Esophagus muscularis mucosa (tissue), 4 donors: ENCODE measurements around the gene MLLT3. TPM values are rescaled to one million over a fixed set of nuclear protein-coding genes. Genes with fewer than 3 reads are reported as not detected.

Experiments used
- DNase-seq: peaks from one replicate; pipeline ENCODE4 v3.0.0-alpha.2; 2017; ENCODE audit errors: extremely low spot score
- H3K27ac ChIP-seq, 4 donors: fragments of 200-600 bp; sonication (generic); replicated peaks in 1 of 4; 1 replicate in 3 of 4; 2 replicates in 1 of 4; pipeline ENCODE4 v1.5.1; 2016 to 2019; ENCODE audit warnings: mild to moderate bottlenecking in 1 of 4
- H3K27me3 ChIP-seq, 4 donors: fragments of 200-600 bp; sonication (generic); one replicate each; pipeline versions ENCODE4 v1.5.1 to v1.6.0; 2016 to 2019
- H3K36me3 ChIP-seq, 4 donors: fragments of 200-600 bp; sonication (generic); one replicate each; pipeline ENCODE4 v1.5.1; 2016 to 2019
- H3K4me1 ChIP-seq, 4 donors: fragments of 200-600 bp; sonication (generic); one replicate each; pipeline ENCODE4 v1.5.1; 2016 to 2019
- H3K4me3 ChIP-seq, 4 donors: fragments of 200-600 bp; sonication (generic); 1 replicate in 2 of 4; 2 replicates in 2 of 4; pipeline ENCODE4 v1.5.1; 2016 to 2019; ENCODE audit warnings: mild to moderate bottlenecking in 4 of 4, moderate library complexity in 1 of 4
- H3K9me3 ChIP-seq, 4 donors: fragments of 200-600 bp; sonication (generic); 1 replicate in 3 of 4; 2 replicates in 1 of 4; pipeline ENCODE4 v1.5.1; 2016 to 2019
- CTCF ChIP-seq, 3 experiments: fragments of 200-600 bp in 2 of 3; fragments of 450-650 bp in 1 of 3; sonication (generic) in 2 of 3; IDR thresholded peaks; one replicate each; pipeline ENCODE4 v1.5.1; 2017 to 2019; ENCODE audit warnings: antibody characterized with exemption in 3 of 3, mild to moderate bottlenecking in 2 of 3, moderate library complexity in 1 of 3
- EP300 ChIP-seq: sonication (generic); formaldehyde crosslinking; IDR thresholded peaks from one replicate; pipeline ENCODE4 v1.6.1; 2017; ENCODE audit warnings: antibody characterized with exemption
- POLR2A ChIP-seq: fragments of 450-650 bp; IDR thresholded peaks from one replicate; pipeline ENCODE4 v1.6.1; 2017; ENCODE audit warnings: antibody characterized with exemption, moderate library complexity, mild to moderate bottlenecking, low read depth
- POLR2AphosphoS5 ChIP-seq, 2 donors: sonication (generic); formaldehyde crosslinking; IDR thresholded peaks; one replicate each; pipeline ENCODE4 v1.6.1; 2017; ENCODE audit warnings: antibody characterized with exemption in 2 of 2
- whole genome bisulfite sequencing: methylation state at CpG from one replicate; pipeline ENCODE4 v1.1.5; 2018; 5-methylcytosine and 5-hydroxymethylcytosine counted together
- intact Hi-C: fragments of 100-400 bp; cut with DNase I; formaldehyde crosslinking; loops from one replicate; pipeline ENCODE4 v1.15.1; 2023
- total RNA-seq, 4 donors: library from RNA; depleted of rRNA; stranded (reverse); fragments of >200 nt; gene quantifications; one replicate each; pipeline versions ENCODE4 v1.1.0 to v1.2.1, GENCODE V29; 2016

MLLT3 gene
- total RNA-seq, 4 donors from 2014 or later: 14.1 to 30.7 (median 18.0) TPM

- peaks cover 0 to 2% (median 0%) of the 10 kb centered on the region in 4 donors for H3K4me1 ChIP-seq
- H3K27me3 ChIP-seq: no peaks in the 10 kb centered on the region
- no peak overlapping the region for H3K4me3 ChIP-seq
- no peaks in the 10 kb centered on the region for H3K9me3 ChIP-seq
- intact Hi-C loops: no loop called here
- no peak for DNase-seq
- TF ChIP-seq EP300 (no peak), POLR2AphosphoS5 (IDR thresholded peaks at IDR 0.05) (no peak), CTCF (IDR thresholded peaks at IDR 0.05) (no peak), POLR2A (no peak)
- H3K36me3 ChIP-seq: no peaks in the 10 kb centered on the region
- no peak overlapping the region for H3K27ac ChIP-seq
- WGBS: 95% methylated on average over 2 of the region's 2 CpGs
Observed at GRCh38 chr9:20403346-20403745, 219.0 kb downstream of the MLLT3 start.

DNA sequence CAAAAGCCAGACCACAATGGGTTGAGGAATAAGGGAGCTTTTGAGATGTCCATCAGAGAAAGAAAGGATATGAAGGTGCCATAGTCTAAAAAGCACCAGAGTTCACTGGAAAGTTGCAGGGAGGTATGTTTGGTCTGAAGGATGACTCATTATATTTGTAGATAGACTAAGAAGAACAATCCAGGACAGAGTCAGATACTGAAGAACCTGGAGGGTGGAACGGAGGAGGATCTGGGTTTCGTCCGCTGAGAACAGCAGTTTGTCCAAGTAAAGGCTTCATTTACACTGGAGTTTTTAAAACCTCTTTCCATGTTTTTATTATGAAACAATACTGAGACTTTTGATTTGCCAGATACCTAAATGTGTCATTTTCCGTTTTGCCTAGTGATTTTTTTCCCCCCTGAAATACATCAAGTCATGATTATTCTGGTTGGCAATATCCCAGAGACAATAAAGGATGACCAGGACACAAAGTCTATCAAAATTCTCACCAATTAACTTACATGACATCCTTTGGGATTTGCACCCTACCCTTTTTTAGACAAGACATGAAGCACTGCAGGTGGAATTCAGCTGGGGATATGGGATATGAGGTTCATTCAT lies 219.9 kb downstream of the MLLT3 start:
- Histone ChIP-seq H3K4me3 (no peak overlapping the region), H3K4me1 (no peaks in the 10 kb centered on the region), H3K27me3 (no peaks in the 10 kb centered on the region), H3K27ac (no peak overlapping the region), H3K36me3 (no peaks in the 10 kb centered on the region), H3K9me3 (no peaks in the 10 kb centered on the region)
- DNase-seq: no peak
- WGBS: 87% methylated on average over 4 of the region's 4 CpGs
- no peak for TF ChIP-seq POLR2A
- no peak for TF ChIP-seq EP300
- TF ChIP-seq CTCF (IDR thresholded peaks at IDR 0.05): no peak
- TF ChIP-seq POLR2AphosphoS5 (IDR thresholded peaks at IDR 0.05): no peak
- intact Hi-C loops: no loop called here

GRCh38 chr9:20398536-20399338 lies 223.6 kb downstream of the MLLT3 start:
- intact Hi-C loops: no loop called here

DNA sequence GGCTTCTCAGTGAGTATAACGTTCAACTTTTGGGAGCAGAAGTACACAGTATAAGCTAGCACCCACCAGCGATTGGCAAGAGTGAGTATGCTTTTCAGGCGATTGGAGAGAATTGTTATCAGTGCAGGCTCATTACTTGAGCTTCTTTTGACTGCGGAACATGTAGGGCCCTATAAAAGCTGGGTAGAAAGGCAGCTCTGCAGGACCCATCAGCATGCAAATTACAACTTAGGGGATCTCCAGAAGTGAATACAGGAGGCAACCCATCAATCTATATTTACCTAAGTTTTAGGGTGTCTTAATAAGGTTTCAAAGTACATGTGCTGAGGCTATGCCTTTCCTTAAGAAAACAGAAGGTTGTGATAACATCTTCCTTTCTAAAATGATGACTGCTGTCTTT lies 225.0 kb downstream of the MLLT3 start:
- WGBS: 92% methylated on average over 4 of the region's 4 CpGs
- intact Hi-C loops: no loop called here

More at GRCh38 chr9:20398536-20399338, 223.6 kb downstream of the MLLT3 start:
- Histone ChIP-seq H3K27me3 (no peaks in the 10 kb centered on the region), H3K27ac (no peak overlapping the region), H3K4me1 (peaks cover 0 to 15% (median 12%) of the 10 kb centered on the region in 4 donors), H3K4me3 (no peak overlapping the region), H3K9me3 (no peaks in the 10 kb centered on the region), H3K36me3 (no peaks in the 10 kb centered on the region)
- WGBS: 71% methylated on average over 8 of the region's 8 CpGs
- DNase-seq: no peak
- no peak for TF ChIP-seq POLR2A
- TF ChIP-seq EP300: no peak
- TF ChIP-seq CTCF (IDR thresholded peaks at IDR 0.05): no peak
- TF ChIP-seq POLR2AphosphoS5 (IDR thresholded peaks at IDR 0.05): no peak

More for the DNA sequence above, 225.0 kb downstream of the MLLT3 start:
- H3K27me3 ChIP-seq: no peaks in the 10 kb centered on the region
- no peak for TF ChIP-seq POLR2AphosphoS5 (IDR thresholded peaks at IDR 0.05)
- TF ChIP-seq EP300: no peak
- TF ChIP-seq POLR2A: no peak
- no peak for TF ChIP-seq CTCF (IDR thresholded peaks at IDR 0.05)
- H3K9me3 ChIP-seq: no peaks in the 10 kb centered on the region
- peaks cover 0 to 15% (median 12%) of the 10 kb centered on the region in 4 donors for H3K4me1 ChIP-seq
- no peak for DNase-seq
- H3K36me3 ChIP-seq: no peaks in the 10 kb centered on the region
- no peak overlapping the region for H3K4me3 ChIP-seq
- no peak overlapping the region for H3K27ac ChIP-seq
